ENCODE results near the gene SHISAL2B.
"Not testable (repeated sequence)": the region's sequence is repeated elsewhere in the genome, so short reads cannot be mapped to it uniquely, and the experiment has no call there.

The SHISAL2B gene

GRCh38 chr5:64680289-64680688 is 10.0 kb upstream of the SHISAL2B start:
- Mint-ChIP-seq H3K27ac (no peak overlapping the region), H3K27me3 (peaks cover 13% of the 10 kb centered on the region)

GRCh38 chr5:64682608-64683007 is 7.7 kb upstream of the SHISAL2B start:
- H3K27ac Mint-ChIP-seq = no peak overlapping the region

More at GRCh38 chr5:64680289-64680688, 10.0 kb upstream of the SHISAL2B start:
- no peaks in the 10 kb centered on the region for H3K9me3 Mint-ChIP-seq
- H3K4me3 Mint-ChIP-seq = no peak overlapping the region
- H3K36me3 Mint-ChIP-seq (ENCODE audit: low read depth) = no peaks in the 10 kb centered on the region
- H3K4me1 Mint-ChIP-seq (ENCODE audit: low read depth) = no peaks in the 10 kb centered on the region

GRCh38 chr5:64685866-64686265 is 4.4 kb upstream of the SHISAL2B start:
- peaks cover 38% of the 10 kb centered on the region for H3K27me3 Mint-ChIP-seq
- H3K36me3 Mint-ChIP-seq (ENCODE audit: low read depth) = no peaks in the 10 kb centered on the region
- peaks cover 5% of the 10 kb centered on the region for H3K4me1 Mint-ChIP-seq (ENCODE audit: low read depth)
- H3K4me3 Mint-ChIP-seq = no peak overlapping the region
- H3K9me3 Mint-ChIP-seq = no peaks in the 10 kb centered on the region
- H3K27ac Mint-ChIP-seq = no peak overlapping the region

More at GRCh38 chr5:64682608-64683007, 7.7 kb upstream of the SHISAL2B start:
- H3K4me1 Mint-ChIP-seq (ENCODE audit: low read depth) = no peaks in the 10 kb centered on the region
- H3K36me3 Mint-ChIP-seq (ENCODE audit: low read depth) = no peaks in the 10 kb centered on the region
- peaks cover 23% of the 10 kb centered on the region for H3K27me3 Mint-ChIP-seq
- no peak overlapping the region for H3K4me3 Mint-ChIP-seq
- H3K9me3 Mint-ChIP-seq = no peaks in the 10 kb centered on the region

GRCh38 chr5:64688391-64688790 is 1.9 kb upstream of the SHISAL2B start:
- H3K4me1 Mint-ChIP-seq (ENCODE audit: low read depth) = peaks cover 5% of the 10 kb centered on the region
- no peak overlapping the region for H3K27ac Mint-ChIP-seq
- no peak overlapping the region for H3K4me3 Mint-ChIP-seq
- H3K9me3 Mint-ChIP-seq = no peaks in the 10 kb centered on the region
- H3K36me3 Mint-ChIP-seq (ENCODE audit: low read depth) = no peaks in the 10 kb centered on the region
- H3K27me3 Mint-ChIP-seq = peaks cover 50% of the 10 kb centered on the region

- Mint-ChIP-seq H3K9me3 (no peaks in the 10 kb centered on the region), H3K27ac (no peak overlapping the region), H3K4me3 (no peak overlapping the region), H3K36me3 (ENCODE audit: low read depth) (no peaks in the 10 kb centered on the region), H3K4me1 (ENCODE audit: low read depth) (peaks cover 5% of the 10 kb centered on the region), H3K27me3 (peaks cover 55% of the 10 kb centered on the region)
Observed at GRCh38 chr5:64688965-64689364, 1.3 kb upstream of the SHISAL2B start.

- Mint-ChIP-seq H3K27me3 (peaks cover 56% of the 10 kb centered on the region), H3K4me1 (ENCODE audit: low read depth) (peaks cover 5% of the 10 kb centered on the region), H3K4me3 (peak overlapping the region; percentile 35), H3K27ac (no peak overlapping the region), H3K36me3 (ENCODE audit: low read depth) (no peaks in the 10 kb centered on the region), H3K9me3 (no peaks in the 10 kb centered on the region)
Observed at GRCh38 chr5:64690104-64690416, 243 bp upstream of the SHISAL2B start.

- H3K27ac Mint-ChIP-seq = no peak overlapping the region
- peaks cover 3% of the 10 kb centered on the region for H3K9me3 Mint-ChIP-seq
- H3K4me3 Mint-ChIP-seq = no peak overlapping the region
- peaks cover 5% of the 10 kb centered on the region for H3K4me1 Mint-ChIP-seq (ENCODE audit: low read depth)
- no peaks in the 10 kb centered on the region for H3K36me3 Mint-ChIP-seq (ENCODE audit: low read depth)
- H3K27me3 Mint-ChIP-seq = peaks cover 53% of the 10 kb centered on the region
Observed at GRCh38 chr5:64691291-64691690, 988 bp downstream of the SHISAL2B start.

GRCh38 chr5:64693636-64694035 is 3.3 kb downstream of the SHISAL2B start:
- peaks cover 40% of the 10 kb centered on the region for H3K27me3 Mint-ChIP-seq
- peaks cover 13% of the 10 kb centered on the region for H3K9me3 Mint-ChIP-seq
- H3K27ac Mint-ChIP-seq = no peak overlapping the region
- H3K36me3 Mint-ChIP-seq (ENCODE audit: low read depth) = no peaks in the 10 kb centered on the region
- no peak overlapping the region for H3K4me3 Mint-ChIP-seq
- H3K4me1 Mint-ChIP-seq (ENCODE audit: low read depth) = peaks cover 5% of the 10 kb centered on the region

GRCh38 chr5:64696414-64696813 is 6.1 kb downstream of the SHISAL2B start:
- peaks cover 28% of the 10 kb centered on the region for H3K27me3 Mint-ChIP-seq
- H3K4me3 Mint-ChIP-seq; H3K4me1 Mint-ChIP-seq (ENCODE audit: low read depth); H3K27ac Mint-ChIP-seq; H3K36me3 Mint-ChIP-seq (ENCODE audit: low read depth): not testable (repeated sequence)
- H3K9me3 Mint-ChIP-seq = peaks cover 17% of the 10 kb centered on the region

- Mint-ChIP-seq H3K36me3 (ENCODE audit: low read depth) (no peaks in the 10 kb centered on the region), H3K27ac (no peak overlapping the region), H3K27me3 (peaks cover 24% of the 10 kb centered on the region), H3K9me3 (peaks cover 17% of the 10 kb centered on the region), H3K4me3 (no peak overlapping the region), H3K4me1 (ENCODE audit: low read depth) (no peaks in the 10 kb centered on the region)
Observed at GRCh38 chr5:64700765-64701164, 10.5 kb downstream of the SHISAL2B start.

- not testable (repeated sequence) for H3K9me3 Mint-ChIP-seq, H3K4me3 Mint-ChIP-seq
Observed at GRCh38 chr5:64706074-64706473, 15.8 kb downstream of the SHISAL2B start.

GRCh38 chr5:64707191-64707590 is 16.9 kb downstream of the SHISAL2B start:
- H3K4me3 Mint-ChIP-seq = no peak overlapping the region
- no peak overlapping the region for H3K27ac Mint-ChIP-seq
- H3K27me3 Mint-ChIP-seq = peaks cover 13% of the 10 kb centered on the region
- no peaks in the 10 kb centered on the region for H3K9me3 Mint-ChIP-seq
- no peaks in the 10 kb centered on the region for H3K4me1 Mint-ChIP-seq (ENCODE audit: low read depth)
- H3K36me3 Mint-ChIP-seq (ENCODE audit: low read depth) = no peaks in the 10 kb centered on the region

More at GRCh38 chr5:64706074-64706473, 15.8 kb downstream of the SHISAL2B start:
- peaks cover 18% of the 10 kb centered on the region for H3K27me3 Mint-ChIP-seq
- H3K27ac Mint-ChIP-seq; H3K4me1 Mint-ChIP-seq (ENCODE audit: low read depth); H3K36me3 Mint-ChIP-seq (ENCODE audit: low read depth): not testable (repeated sequence)

GRCh38 chr5:64714495-64714894 is 24.2 kb downstream of the SHISAL2B start:
- H3K4me3 Mint-ChIP-seq; H3K9me3 Mint-ChIP-seq; H3K4me1 Mint-ChIP-seq (ENCODE audit: low read depth); H3K27me3 Mint-ChIP-seq; H3K36me3 Mint-ChIP-seq (ENCODE audit: low read depth); H3K27ac Mint-ChIP-seq: not testable (repeated sequence)

GRCh38 chr5:64722588-64722987 is 32.3 kb downstream of the SHISAL2B start:
- Mint-ChIP-seq H3K4me1 (ENCODE audit: low read depth) (no peaks in the 10 kb centered on the region), H3K36me3 (ENCODE audit: low read depth) (peaks cover 37% of the 10 kb centered on the region), H3K4me3 (no peak overlapping the region), H3K9me3 (no peaks in the 10 kb centered on the region), H3K27ac (no peak overlapping the region), H3K27me3 (no peaks in the 10 kb centered on the region)

- Mint-ChIP-seq H3K9me3 (no peaks in the 10 kb centered on the region), H3K36me3 (ENCODE audit: low read depth) (peaks cover 56% of the 10 kb centered on the region), H3K27me3 (no peaks in the 10 kb centered on the region), H3K4me1 (ENCODE audit: low read depth) (no peaks in the 10 kb centered on the region), H3K4me3 (no peak overlapping the region), H3K27ac (no peak overlapping the region)
Observed at GRCh38 chr5:64727150-64727549, 36.8 kb downstream of the SHISAL2B start.

- Mint-ChIP-seq H3K27ac (no peak overlapping the region), H3K4me1 (ENCODE audit: low read depth) (peaks cover 8% of the 10 kb centered on the region), H3K27me3 (no peaks in the 10 kb centered on the region), H3K36me3 (ENCODE audit: low read depth) (peaks cover 32% of the 10 kb centered on the region), H3K9me3 (no peaks in the 10 kb centered on the region), H3K4me3 (no peak overlapping the region)
Observed at GRCh38 chr5:64742411-64742810, 52.1 kb downstream of the SHISAL2B start.

Data from stimulated activated naive CD8-positive, alpha-beta T cell treated with anti-CD3 and anti-CD28 coated beads, Interleukin-15, Interleukin-2, amounts not matched to agents 100 ng/mL and 50 ng/mL, for 24 hours (primary cell).